HepG2 (cell line): ENCODE data around the gene RPL41.

ENCODE experiments used
- CEBPG ChIP-seq: IDR thresholded peaks from 2 replicates; pipeline ENCODE4 v1.6.1; 2016
- DPF2 ChIP-seq: sonication (generic); formaldehyde crosslinking; IDR thresholded peaks from 2 replicates; pipeline ENCODE4 v1.4.0; 2020; ENCODE audit warnings: mild to moderate bottlenecking, low read depth, missing genetic modification reagents, borderline replicate concordance
- MAFK ChIP-seq, 2 experiments: IDR thresholded peaks in 1 of 2; conservative IDR thresholded peaks in 1 of 2; 2 replicates each; pipeline ENCODE4 v1.6.1; 2011; ENCODE audit warnings: improper control_type of control experiment in 2 of 2, low read length in 2 of 2
- MTF1 ChIP-seq: sonication (generic); formaldehyde crosslinking; IDR thresholded peaks from 2 replicates; pipeline ENCODE4 v1.5.0; 2020; ENCODE audit warnings: missing genetic modification reagents
- POLR2A ChIP-seq, 2 experiments: IDR thresholded peaks; 2 replicates each; pipeline ENCODE4 v1.6.1; 2011; ENCODE audit warnings: low read depth in 2 of 2, low read length in 2 of 2, mild to moderate bottlenecking in 1 of 2, moderate library complexity in 1 of 2; ENCODE audit not compliant: insufficient read depth in 1 of 2
- RAD21 ChIP-seq: fragments of 450-650 bp; formaldehyde crosslinking; IDR thresholded peaks from 2 replicates; pipeline ENCODE4 v1.5.0; 2020; ENCODE audit warnings: mild to moderate bottlenecking
- REL ChIP-seq: sonication (generic); formaldehyde crosslinking; conservative IDR thresholded peaks from 2 replicates; pipeline ENCODE4 v1.8.0; 2022; ENCODE audit warnings: mild to moderate bottlenecking, missing genetic modification reagents, moderate library complexity
- RERE ChIP-seq: IDR thresholded peaks from 2 replicates; pipeline ENCODE4 v1.6.1; 2016; ENCODE audit warnings: low read depth, missing genetic modification reagents, missing compliant biosample characterization
- TAF1 ChIP-seq: sonication (generic); formaldehyde crosslinking; IDR thresholded peaks from 2 replicates; pipeline ENCODE4 v1.4.0; 2020; ENCODE audit warnings: missing genetic modification reagents
- ZNF318 ChIP-seq: sonication (generic); formaldehyde crosslinking; IDR thresholded peaks from 2 replicates; pipeline ENCODE4 v1.4.0; 2020; ENCODE audit warnings: mild to moderate bottlenecking, missing genetic modification reagents
- ZNF614 ChIP-seq: IDR thresholded peaks from 2 replicates; pipeline ENCODE4 v1.6.1; 2018; ENCODE audit warnings: missing biosample characterization, missing genetic modification reagents, inconsistent platforms, borderline replicate concordance
- ZNF776 ChIP-seq: sonication (generic); formaldehyde crosslinking; IDR thresholded peaks from 2 replicates; pipeline ENCODE4 v1.4.0; 2020; ENCODE audit warnings: mild to moderate bottlenecking, missing genetic modification reagents
- TF ChIP-seq, protein P1 (sequence below): fragments of 450-650 bp; IDR thresholded peaks from 2 replicates; pipeline ENCODE4 v1.6.1; 2017; ENCODE audit warnings: mild to moderate bottlenecking
- TF ChIP-seq, protein P2 (sequence below): sonication (generic); formaldehyde crosslinking; IDR thresholded peaks from 2 replicates; pipeline ENCODE4 v1.5.0; 2020; ENCODE audit warnings: mild to moderate bottlenecking, missing genetic modification reagents, moderate library complexity

GRCh38 chr12:56152756-56153677 is 36.6 kb downstream of the RPL41 start:
- TF ChIP-seq MAFK (conservative IDR thresholded peaks at IDR 0.05 in 1 of 2, IDR thresholded peaks at IDR 0.05 in 1 of 2; ENCODE audit: low read length in 2 of 2) = no peak
- no peak for TF ChIP-seq RAD21 (CRISPR knock-in tag)
- TF ChIP-seq RERE (CRISPR knock-in tag) = no peak
- TF ChIP-seq, protein P1, sequence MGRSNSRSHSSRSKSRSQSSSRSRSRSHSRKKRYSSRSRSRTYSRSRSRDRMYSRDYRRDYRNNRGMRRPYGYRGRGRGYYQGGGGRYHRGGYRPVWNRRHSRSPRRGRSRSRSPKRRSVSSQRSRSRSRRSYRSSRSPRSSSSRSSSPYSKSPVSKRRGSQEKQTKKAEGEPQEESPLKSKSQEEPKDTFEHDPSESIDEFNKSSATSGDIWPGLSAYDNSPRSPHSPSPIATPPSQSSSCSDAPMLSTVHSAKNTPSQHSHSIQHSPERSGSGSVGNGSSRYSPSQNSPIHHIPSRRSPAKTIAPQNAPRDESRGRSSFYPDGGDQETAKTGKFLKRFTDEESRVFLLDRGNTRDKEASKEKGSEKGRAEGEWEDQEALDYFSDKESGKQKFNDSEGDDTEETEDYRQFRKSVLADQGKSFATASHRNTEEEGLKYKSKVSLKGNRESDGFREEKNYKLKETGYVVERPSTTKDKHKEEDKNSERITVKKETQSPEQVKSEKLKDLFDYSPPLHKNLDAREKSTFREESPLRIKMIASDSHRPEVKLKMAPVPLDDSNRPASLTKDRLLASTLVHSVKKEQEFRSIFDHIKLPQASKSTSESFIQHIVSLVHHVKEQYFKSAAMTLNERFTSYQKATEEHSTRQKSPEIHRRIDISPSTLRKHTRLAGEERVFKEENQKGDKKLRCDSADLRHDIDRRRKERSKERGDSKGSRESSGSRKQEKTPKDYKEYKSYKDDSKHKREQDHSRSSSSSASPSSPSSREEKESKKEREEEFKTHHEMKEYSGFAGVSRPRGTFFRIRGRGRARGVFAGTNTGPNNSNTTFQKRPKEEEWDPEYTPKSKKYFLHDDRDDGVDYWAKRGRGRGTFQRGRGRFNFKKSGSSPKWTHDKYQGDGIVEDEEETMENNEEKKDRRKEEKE = no peak
- no peak for TF ChIP-seq MTF1 (CRISPR knock-in tag)
- TF ChIP-seq CEBPG (CRISPR knock-in tag) = no peak
- TF ChIP-seq, protein P2, sequence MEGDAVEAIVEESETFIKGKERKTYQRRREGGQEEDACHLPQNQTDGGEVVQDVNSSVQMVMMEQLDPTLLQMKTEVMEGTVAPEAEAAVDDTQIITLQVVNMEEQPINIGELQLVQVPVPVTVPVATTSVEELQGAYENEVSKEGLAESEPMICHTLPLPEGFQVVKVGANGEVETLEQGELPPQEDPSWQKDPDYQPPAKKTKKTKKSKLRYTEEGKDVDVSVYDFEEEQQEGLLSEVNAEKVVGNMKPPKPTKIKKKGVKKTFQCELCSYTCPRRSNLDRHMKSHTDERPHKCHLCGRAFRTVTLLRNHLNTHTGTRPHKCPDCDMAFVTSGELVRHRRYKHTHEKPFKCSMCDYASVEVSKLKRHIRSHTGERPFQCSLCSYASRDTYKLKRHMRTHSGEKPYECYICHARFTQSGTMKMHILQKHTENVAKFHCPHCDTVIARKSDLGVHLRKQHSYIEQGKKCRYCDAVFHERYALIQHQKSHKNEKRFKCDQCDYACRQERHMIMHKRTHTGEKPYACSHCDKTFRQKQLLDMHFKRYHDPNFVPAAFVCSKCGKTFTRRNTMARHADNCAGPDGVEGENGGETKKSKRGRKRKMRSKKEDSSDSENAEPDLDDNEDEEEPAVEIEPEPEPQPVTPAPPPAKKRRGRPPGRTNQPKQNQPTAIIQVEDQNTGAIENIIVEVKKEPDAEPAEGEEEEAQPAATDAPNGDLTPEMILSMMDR (CRISPR knock-in tag) = no peak
- no peak for TF ChIP-seq ZNF614 (CRISPR knock-in tag)
- TF ChIP-seq DPF2 (CRISPR knock-in tag) = no peak
- no peak for TF ChIP-seq ZNF318 (CRISPR knock-in tag)
- TF ChIP-seq POLR2A (IDR thresholded peaks at IDR 0.05; ENCODE audit: insufficient read depth in 1 of 2, low read depth in 2 of 2, low read length in 2 of 2) = no peak
- TF ChIP-seq TAF1 = no peak
- no peak for TF ChIP-seq REL
- no peak for TF ChIP-seq ZNF776 (CRISPR knock-in tag)
